Superior temporal gyrus (tissue), 1 donor: ENCODE data around the gene PRKX.
"Not testable (repeated sequence)": the region's sequence is repeated elsewhere in the genome, so short reads cannot be mapped to it uniquely, and the experiment has no call there.

ENCODE experiments used
- DNase-seq: peaks from one replicate; pipeline ENCODE4 v3.0.0-alpha.2; 2016; ENCODE audit errors: extremely low spot score

The PRKX gene

DNA sequence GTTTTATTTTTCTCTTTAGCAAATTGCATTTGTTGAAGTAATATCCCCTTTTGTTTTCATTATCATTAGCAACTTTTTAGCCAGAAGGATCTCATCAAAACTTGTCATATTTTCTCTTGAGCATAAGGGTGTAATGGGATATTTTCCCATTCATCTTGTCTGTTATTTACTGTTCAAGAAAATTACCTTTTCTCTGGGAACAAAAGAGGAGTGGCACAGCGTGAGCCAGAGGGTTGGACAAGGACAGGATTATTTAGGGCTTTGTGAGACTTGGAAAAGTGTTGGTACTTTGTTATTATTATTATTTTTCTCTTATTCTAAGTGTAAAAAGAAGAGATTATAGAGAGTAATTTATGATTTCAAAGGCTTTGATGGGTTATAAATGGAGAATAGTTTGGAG, 135.9 kb downstream of the PRKX start:
- DNase-seq = no peak

DNA sequence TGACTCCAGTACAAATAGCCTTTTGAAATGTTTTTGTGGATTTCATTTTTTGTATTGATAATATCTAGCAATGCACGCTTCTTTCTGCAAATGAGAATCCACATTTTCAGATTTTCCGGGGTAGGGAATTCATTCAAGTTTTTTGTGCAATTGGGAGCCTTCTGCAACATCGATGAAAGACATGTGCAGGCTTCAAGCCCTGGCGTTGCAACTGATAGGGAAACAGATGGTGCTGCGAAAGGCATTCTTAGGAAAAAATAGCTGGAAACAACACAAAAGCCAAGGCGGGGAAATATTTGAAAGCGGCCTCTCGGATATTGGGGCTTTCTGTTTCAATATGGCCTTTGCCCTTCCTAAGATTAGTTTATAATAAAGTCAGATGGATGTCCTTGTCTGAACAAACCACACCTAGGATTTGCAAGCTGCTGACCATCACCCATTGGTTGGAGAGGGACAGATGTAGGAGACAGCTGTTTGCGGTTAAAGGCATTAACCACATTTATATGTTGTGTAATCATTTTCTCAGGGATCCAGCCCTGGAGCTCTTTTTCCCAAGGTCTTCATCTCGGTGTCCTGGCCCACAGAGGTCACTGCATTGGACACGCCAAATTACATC, 136.5 kb downstream of the PRKX start:
- DNase-seq = no peak

DNA sequence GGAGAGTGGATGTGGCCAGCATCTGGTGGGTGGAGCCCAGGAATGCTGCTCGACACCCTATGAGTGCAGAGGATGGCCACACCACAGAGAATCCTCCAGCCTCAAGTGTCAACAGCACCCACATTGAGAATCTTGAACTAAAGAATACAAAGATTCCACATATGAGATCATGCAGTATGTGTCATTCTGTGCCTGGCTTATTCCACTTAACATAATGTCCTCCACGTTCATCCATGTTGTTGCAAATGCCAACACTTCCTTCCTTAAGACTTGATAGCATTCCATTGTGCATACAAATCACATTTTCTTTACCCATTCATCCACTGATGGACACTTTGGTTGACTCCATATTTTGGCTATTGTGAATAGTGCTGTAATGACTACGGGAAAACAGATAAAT, 145.8 kb downstream of the PRKX start:
- no peak for DNase-seq

DNA sequence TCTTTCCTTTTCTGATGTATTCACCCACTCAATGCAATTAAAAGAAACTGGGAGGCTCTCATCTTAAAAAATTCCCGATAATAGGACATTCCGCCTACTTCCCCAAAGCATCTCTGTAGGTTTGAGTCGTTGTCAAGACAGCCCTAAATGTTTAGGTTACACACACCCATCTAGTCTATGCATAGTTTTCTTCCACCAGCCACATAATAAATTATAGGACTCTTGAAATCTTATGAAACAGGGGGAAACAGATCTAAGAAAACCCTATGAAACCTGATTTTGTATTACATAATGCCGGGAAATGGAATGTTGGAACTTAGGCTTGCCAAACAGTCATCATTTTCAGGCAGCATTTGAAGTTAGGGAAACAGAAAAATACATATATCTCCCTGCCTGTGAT, 150.0 kb downstream of the PRKX start:
- DNase-seq = no peak

DNA sequence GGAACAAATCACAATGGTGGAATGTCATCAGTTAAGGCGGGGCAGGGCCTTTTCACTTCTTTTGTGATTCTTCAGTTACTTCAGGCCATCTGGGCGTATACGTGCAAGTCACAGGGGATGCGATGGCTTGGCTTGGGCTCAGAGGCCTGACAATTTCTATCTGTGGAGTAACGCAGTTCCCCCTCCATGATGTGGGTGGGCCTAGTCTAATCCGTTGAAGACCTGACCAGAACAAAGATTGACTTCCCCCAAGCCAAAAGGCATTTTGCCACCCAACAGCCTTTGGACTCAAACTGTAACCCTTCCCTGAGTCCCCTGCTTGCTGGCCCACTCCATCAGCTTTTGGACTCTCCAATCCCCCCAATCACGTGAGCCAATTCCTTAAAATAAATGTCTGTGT, 153.4 kb downstream of the PRKX start:
- DNase-seq = not testable (repeated sequence)
